Activated CD4-positive, alpha-beta T cell treated with anti-CD3 and anti-CD28 coated beads, Interleukin-2, amount 50 U/mL, for 16 hours (primary cell): ENCODE measurements around the gene FBLN1.
A peak's percentile ranks its signal among the peaks of the same experiment; 100 is the strongest.
"Not testable (repeated sequence)": the region's sequence is repeated elsewhere in the genome, so short reads cannot be mapped to it uniquely, and the experiment has no call there.

ENCODE experiments used
- DNase-seq: peaks from one replicate; pipeline ENCODE4 v3.0.0-alpha.2; 2020

Gene FBLN1

GRCh38 chr22:45586651-45587405, 84.1 kb downstream of the FBLN1 start:
- no peak for DNase-seq

DNA sequence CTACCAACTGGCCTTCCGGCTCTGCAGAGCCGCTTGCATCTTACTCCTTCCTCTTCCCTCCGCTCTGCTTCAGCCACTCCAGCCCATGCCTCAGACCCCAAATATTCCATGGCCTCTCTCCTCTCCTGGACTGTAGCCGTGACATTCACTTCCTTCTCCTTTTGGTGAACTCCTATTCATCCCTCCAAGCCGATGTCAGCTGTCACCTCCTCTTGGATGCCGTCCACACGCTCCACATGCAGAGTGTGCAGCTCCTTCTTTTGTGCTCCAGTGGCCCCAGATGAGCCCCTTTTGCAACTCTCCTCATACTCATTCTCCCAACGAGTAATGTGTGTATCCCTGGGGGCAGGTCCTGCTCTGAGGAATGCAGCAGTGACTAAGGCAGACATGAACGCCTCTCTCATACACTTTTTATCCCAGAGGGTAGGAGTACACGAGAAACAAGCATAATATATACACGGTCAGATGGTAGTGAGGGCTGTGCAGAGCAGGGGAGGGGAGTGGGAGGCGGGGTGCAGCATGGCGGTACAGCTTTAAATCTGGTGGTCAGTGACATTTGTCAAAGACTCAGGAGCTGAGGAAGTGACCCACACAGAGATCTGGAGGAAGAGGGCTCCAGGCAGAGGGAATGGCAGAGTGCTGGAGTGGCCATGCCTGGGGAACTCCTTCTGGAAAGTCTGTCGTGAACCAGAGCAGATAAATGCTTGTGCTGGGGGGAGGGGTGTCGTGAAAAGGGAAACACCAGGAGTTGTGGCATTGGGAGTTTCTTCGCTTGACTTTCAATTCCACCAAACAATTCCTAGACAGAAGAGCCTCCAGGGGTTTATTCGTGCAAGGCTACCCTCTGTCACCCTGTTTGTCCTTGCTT, 85.2 kb downstream of the FBLN1 start:
- no peak for DNase-seq

DNA sequence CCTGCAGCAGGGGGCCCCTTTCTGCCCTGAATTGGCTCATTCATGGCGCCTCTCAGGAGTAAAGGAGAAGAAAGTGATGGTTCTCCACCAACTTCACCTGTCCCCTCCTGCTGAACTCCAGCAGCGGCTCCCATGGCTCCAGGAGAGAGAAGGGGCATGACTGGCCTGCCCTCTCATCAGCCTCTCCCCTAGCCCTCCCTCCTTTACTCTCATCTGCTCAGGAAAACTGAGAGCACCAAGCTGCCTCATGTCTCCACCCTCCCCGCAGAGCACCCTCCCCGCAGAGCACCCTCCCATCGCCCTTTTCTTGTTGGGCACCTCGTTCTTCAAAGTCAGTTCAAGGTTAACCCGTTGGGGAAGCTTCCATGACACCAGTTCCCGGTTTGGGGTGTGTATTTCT, 86.9 kb downstream of the FBLN1 start:
- DNase-seq: no peak

- no peak for DNase-seq
These were observed 87.6 kb downstream of the FBLN1 start for GRCh38 chr22:45590262-45590661.

DNA sequence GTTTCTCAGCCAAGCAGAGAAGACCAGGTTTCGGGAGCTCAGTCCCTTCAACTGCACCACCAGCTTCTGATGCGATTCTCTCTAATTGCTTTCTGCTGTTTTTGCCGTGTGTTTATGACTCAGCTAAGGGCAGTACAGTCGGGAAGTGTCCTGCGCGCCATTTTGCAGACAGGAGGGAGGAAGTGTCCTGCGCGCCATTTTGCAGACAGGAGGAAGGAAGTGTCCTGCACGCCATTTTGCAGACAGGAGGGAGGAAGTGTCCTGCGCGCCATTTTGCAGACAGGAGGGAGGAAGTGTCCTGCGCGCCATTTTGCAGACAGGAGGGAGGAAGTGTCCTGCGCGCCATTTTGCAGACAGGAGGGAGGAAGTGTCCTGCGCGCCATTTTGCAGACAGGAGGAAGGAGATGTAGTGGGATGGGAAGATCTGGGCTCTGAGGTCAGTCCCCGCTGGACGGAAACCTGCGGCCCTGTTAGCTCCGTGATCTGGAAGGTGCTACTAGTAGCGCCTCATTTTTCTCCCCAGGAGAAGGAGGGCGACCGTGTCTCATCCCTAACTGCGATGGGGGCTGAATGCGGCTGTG, 89.0 kb downstream of the FBLN1 start:
- not testable (repeated sequence) for DNase-seq

DNA sequence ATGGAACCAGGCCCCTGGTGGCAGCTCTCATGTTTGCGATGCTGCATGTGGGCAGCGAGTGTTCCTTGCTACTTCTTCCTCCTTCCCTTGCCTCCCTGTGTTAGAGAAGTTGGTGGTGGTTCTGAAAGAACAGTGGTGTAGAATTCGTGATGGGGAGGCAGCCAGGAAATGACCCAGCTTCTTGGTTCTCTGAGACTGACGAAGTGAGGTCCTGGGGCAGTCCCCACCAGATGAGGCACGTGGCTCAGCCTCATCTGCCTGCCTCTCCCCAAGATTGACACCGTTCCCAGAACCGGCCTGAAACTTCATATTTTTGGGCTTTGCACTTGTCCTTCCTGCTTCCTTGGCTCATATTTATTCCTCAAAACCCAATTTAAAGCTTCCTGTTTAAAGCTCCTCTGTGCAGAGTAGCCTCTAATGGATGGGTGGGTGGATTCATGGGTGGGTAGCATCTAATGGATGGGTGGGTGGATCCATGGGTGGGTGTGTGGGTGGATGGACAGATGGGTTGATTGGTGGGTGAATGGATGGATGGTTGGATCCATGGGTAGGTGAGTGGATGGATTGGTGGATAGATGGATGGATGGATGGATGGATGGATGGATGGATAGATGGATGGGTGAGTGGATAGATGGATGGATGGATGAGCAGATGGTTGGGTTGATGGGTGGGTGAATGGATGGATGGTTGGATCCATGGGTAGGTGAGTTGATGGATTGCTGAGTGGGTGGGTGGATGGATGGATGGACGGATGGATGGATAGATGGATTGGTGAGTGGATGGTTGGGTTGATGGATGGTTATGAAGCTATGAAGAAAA, 91.6 kb downstream of the FBLN1 start:
- DNase-seq: no peak

GRCh38 chr22:45597460-45598192, 94.9 kb downstream of the FBLN1 start:
- DNase-seq: no peak

DNA sequence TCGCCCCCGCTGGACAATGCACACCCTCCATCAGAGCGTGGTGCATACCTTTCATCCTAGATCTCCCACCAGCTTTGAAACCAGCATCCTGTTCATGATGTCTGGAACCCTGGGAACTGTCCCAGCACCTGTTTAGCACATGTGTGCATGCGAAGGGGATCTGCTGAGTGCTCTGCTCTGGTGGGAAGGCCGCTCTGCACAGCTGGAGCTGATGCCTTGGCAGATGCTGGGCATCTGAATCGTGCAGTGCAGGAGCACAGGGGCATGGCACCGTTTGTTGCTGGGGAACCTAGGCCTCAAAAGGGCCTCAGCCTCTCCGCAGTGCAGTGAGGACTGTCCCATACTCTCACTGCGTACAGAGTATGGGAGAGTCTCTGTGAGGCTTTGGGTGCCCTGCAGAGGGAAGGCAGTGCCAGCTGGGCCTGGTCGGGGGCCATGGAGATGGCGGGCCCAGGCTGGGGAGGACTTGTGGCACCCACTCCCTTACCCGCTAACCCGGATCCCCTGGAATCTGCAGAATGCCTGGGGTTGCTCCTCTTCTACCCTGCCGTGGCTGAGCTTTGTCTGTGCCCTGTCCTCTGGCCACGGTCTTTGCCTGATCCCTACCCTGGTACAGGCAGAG, 96.0 kb downstream of the FBLN1 start:
- no peak for DNase-seq

- no peak for DNase-seq
These were observed 97.3 kb downstream of the FBLN1 start for GRCh38 chr22:45599836-45600577.

DNA sequence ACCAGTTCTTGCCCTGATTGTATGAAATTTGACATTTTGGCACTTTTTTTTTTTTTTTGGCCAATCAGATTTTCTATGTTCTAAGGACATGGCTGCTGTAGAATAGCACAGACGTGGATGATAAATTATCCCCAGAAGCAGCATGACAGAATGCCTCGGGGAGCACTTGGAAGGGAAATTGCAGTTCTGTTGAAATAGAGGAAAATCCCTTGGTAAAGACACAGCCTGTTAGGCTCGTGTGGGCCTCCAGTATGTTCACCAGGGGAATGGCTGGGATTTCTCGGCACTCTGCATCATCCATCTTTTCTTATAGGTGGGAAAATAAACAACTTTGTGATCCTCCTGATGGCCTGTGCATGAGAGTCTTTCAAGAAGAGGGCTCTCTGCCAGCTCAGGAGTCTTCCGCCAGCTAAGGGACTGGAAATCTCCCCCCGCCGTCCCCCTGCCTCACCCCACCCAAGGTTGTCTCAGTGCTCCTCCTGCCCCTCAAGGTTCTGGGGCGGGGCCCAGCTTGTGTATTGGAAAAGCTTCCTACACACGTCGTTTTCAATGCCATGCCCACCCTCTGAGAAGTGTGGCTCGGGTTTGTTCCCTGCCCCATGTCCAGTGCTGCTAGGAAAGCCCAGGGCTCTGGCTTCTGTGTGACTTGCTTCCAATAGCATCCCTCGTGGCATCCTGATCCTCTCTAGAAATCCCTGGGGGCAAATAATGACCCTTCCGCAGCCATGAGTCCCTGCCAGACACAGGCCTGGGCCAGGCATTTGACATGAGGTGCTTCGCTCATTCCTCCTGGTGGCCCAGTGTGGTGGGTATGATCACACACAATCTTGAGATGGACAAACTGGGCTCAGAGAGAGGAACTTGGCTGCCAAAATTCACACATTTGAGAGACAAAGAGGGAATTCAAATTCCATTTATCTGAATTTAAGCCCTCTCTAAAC, 98.4 kb downstream of the FBLN1 start:
- no peak for DNase-seq

- no peak for DNase-seq
These were observed 99.5 kb downstream of the FBLN1 start for GRCh38 chr22:45602004-45602733.

DNA sequence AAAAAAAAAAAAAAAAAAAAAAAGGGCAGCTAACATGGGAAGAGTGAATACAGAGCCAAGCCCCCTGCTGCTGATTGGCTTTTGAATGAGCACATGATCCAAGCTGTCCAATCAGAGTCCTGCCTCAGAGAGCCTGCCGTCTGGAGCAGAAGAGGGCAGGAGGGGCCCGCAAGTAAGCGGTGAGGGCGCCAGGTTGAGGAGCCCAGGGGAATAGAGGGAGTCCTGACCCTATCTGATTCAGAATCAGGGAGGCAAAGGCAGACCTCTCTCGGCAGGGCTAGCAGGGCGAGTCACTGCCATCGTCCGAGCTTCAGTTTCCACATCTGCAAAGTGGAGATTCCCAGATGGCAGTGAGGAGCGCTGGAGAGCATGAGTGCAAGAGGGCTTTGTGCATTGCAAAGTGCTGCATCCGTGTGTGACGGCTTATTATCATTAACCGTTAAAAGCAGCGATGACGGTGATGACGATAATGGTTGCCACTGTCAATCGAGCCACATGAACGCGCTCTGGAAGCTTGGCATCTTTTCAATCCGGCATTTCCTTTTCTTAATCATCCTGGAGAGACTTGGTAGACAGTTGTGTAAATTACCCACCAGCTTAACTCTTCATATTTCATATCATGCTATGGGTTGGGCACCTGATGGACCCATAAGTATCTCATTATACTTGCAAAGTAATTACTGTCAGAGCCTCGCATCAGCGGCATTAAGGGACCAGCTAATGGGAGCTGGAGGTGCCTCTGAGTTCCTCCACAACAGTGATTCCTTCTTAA, 100.3 kb downstream of the FBLN1 start:
- DNase-seq: peak; percentile 25

- no peak for DNase-seq
These were observed 100.9 kb downstream of the FBLN1 start for GRCh38 chr22:45603619-45604018.

DNA sequence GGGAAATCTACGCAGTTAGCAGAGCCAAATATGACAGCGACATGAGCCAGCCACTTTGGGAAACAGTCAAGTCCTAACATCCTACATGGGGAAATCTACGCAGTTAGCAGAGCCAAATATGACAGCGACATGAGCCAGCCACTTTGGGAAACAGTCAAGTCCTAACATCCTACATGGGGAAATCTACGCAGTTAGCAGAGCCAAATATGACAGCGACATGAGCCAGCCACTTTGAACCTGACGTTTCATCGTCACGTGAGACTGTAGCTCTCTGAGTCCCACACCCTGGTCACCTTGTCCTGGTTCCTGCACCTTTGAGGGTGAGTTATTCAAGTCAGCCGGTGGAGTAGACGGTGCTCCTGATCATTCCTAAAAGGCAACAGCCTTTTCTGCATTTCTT, 105.4 kb downstream of the FBLN1 start:
- not testable (repeated sequence) for DNase-seq

GRCh38 chr22:45608763-45609180, 106.1 kb downstream of the FBLN1 start:
- peak; percentile 74 for DNase-seq

- DNase-seq: peak; percentile 57
These were observed 109.8 kb downstream of the FBLN1 start for GRCh38 chr22:45612451-45612901.

GRCh38 chr22:45612940-45613339, 110.3 kb downstream of the FBLN1 start:
- DNase-seq: no peak

GRCh38 chr22:45615364-45615763, 112.7 kb downstream of the FBLN1 start:
- no peak for DNase-seq
